Activated CD8-positive, alpha-beta memory T cell treated with anti-CD3 and anti-CD28 coated beads for 24 hours (primary cell): ENCODE results near the gene CHCHD6.

Experiments used
- DNase-seq: peaks from one replicate; pipeline ENCODE4 v3.0.0-alpha.2; 2020

CHCHD6 gene

GRCh38 chr3:126668450-126669401 is 35.3 kb upstream of the CHCHD6 start:
- no peak for DNase-seq

DNA sequence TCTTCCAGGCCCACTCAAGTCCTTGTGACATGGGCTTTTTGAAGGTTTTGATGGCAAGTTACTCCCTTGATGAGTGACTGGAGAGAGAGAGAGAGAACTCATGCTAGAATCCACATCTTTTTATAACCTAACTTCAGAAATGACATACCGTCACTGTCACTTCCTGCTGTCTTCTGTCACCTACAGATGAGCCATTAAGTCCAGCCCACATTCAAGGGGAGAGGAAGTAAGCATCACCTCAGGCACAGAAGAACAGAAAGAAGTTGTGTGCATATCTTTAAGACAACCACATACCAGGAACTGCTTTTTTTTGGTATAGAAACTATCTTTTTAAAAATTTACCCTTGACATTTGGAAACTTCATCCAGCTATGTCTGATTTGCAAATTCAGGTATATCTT is 32.5 kb upstream of the CHCHD6 start:
- no peak for DNase-seq

- DNase-seq: no peak
Measured at GRCh38 chr3:126672340-126672739, 31.7 kb upstream of the CHCHD6 start.

DNA sequence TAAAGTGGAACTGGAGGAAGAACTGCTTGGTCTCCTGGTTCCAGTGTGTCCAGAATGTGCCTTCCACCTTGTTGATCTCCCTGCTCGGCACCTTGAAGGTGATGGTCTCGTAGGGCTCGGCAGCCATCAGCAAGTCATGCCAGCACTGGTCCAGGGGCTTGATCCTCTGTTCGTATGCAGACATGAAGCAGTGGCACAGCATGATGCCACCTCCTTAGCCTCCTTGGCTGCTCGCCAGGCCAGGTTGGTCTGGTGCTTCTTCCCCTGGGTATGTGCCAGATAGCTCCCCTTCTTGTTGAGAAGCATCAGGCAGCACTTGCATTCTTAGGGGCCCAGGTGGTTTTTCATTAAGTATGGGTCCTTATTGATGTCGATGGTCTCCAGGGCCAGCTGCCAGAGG is 31.3 kb upstream of the CHCHD6 start:
- DNase-seq: no peak

DNA sequence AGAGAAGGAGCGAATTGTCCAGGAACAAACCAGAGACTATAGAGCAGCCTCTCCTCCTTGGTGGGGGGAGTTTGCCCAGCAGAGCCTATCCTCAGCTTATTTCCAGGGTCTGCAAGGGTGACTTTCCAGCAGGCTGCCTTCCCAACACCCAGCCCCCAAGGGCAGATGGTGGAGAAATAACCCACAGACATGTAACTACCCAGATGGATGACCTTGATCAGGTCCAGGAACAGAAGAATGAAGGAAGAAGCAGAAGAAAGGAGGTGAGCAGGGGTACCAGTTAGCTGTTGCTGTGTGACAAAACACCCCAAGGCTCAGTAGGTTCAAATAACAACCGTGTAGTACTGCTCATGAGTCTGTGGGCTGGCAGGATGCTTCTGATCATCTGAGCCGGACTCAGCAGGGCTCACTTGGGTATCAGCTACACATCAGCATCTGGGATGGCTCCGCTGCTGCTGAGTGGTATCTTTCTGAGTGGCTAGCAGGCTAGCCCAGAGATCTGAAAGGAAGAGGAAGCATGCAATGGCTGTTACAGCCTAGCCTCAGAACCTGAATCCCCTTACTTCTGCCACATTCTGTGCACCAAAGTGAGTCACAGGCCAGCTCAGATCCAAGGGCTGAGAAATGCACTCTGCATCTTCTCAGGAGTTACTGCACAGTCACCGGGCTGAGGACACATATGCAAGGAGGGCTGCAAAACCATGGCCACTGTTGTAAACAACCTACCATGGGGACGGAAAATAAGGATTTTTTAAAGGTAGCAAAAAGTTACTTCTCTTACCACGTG is 26.9 kb upstream of the CHCHD6 start:
- DNase-seq: no peak

- no peak for DNase-seq
Measured at GRCh38 chr3:126677862-126678503, 26.1 kb upstream of the CHCHD6 start.

- no peak for DNase-seq
Measured at GRCh38 chr3:126678693-126679317, 25.2 kb upstream of the CHCHD6 start.

DNA sequence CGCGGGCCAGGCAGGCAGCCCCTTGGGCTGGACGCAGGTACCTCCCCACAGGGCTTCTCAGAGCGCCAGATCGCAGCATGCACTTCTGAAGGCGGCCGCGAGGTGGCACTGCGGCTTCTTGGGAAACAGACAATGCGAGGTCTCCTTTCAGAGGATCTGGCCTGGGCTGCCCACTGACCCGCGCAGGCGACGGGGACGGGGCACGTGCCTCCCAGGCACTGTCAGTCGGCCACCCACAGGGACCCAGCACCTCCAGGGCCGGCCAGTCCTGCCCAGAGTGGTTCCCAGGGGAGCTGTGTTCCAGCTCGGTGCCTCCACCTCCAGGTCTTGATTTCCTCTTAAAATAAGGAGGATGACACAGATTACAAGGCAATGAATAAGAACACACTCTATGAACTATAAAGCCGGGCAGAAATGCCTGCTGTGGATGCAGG is 24.7 kb upstream of the CHCHD6 start:
- DNase-seq: peak; percentile 95

GRCh38 chr3:126679831-126680666 is 24.0 kb upstream of the CHCHD6 start:
- no peak for DNase-seq

DNA sequence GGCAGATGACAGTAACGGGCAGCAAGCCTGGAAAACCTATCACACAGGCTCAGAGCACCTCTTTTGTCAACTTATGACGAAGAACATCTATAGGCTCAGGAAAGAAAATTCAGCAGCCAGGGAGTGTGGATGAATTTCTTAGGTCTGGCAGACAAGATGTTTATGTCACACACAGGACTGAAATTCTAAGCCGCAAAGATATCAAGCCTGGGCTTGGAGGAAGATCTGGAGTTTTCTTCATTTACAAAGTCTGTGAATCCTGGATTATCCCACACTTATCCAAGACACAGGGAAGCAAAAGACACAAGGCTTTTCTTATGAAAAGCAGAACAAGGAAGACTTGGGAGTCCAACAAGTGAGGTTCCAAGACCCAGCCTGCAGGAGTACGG is 23.4 kb upstream of the CHCHD6 start:
- no peak for DNase-seq

DNA sequence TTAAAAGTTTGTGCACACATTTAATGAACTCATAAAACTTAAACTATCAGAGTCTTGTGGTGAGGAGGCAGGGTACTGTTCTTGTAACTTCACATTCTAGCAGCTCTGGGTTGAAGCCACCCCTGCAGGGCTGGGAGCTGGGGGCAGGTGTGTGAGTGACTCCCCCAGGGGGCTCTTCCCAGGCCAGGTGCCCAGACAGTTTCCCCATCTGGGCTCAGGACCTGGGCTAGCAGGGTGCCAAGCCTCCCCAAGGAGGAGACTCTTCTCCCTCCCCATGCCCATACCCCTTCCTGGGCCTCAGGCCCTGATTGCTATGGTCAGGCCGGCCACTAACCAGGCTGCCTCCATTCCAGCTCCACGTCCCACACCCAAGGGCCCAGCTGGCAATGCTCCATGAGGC is 22.0 kb upstream of the CHCHD6 start:
- no peak for DNase-seq

- DNase-seq: no peak
Measured at GRCh38 chr3:126683069-126683468, 21.0 kb upstream of the CHCHD6 start.

GRCh38 chr3:126684218-126684751 is 19.8 kb upstream of the CHCHD6 start:
- no peak for DNase-seq

DNA sequence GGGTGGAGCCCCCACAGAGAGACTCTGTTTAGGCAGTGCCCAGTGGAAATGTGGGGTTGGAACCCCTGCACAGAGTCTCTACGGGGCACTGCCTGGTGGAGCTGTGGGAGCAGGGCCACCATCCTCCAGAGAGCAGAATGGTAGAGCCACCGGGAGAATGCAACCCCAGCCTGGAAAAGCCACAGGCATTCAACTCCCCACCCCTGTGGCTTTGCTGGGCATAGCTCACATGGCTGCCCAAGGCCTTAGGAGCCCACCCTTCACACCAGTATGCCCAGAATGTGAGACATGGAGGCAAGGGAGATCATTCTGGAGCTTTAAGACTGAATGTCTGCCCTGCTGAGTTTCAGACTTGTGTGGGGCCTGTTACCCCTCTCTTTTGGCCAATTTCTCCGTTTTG is 19.0 kb upstream of the CHCHD6 start:
- no peak for DNase-seq

DNA sequence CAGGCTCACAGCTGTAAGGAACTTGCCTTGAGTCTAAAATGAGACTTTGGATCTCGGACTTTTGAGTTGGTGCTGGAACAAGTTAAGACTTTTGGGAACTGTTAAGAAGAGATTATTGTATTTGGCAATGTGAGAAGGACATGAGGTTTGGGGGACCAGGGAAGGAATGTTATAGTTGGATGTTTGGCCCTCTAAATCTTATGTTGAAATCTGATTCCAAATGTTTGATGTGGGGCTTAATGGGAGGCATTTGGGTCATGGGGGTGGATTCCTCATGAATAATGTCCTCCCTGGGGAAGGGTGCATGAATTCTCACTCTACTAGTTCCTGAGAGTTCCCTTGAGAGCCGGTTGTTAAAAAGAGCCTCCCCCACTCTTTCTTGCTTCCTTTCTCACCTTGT is 18.5 kb upstream of the CHCHD6 start:
- DNase-seq: no peak

DNA sequence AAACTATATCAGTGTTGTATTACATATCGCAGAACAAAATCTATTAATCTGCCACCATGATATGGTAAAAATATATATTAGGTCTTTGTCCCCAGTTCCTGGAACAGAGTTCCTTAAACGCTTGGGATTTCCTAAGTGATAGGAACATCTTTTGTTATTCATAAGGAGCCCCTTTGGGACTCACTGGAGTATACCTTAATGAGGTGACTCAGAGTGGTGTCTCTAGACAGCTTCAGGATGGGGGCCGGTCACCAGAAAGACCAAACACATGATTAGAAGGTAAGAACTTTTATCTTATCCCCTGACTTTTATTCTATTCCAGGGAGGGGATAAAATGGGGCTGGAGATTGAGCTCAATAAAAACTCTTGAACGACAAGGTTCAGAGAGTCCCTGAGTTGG is 12.3 kb upstream of the CHCHD6 start:
- no peak for DNase-seq

DNA sequence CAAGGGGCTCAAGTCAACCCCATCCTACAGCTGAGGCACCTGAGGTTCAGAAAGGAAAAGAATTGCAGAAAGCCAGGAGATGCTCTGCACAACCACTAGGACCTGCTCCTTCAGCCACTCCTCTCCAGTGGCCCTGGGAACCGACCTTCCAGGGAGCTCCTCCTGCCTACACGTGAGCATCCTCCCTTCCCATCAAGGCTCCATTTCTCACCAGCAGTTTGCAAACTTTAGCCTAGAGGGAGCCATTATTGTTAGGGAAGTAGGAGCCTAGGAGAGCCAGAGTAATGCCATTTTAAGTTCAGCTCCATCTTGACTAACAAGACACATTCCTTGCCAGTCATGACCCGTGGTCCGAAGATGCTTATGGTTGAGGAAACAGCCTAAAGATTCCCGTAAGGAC is 11.2 kb upstream of the CHCHD6 start:
- no peak for DNase-seq

DNA sequence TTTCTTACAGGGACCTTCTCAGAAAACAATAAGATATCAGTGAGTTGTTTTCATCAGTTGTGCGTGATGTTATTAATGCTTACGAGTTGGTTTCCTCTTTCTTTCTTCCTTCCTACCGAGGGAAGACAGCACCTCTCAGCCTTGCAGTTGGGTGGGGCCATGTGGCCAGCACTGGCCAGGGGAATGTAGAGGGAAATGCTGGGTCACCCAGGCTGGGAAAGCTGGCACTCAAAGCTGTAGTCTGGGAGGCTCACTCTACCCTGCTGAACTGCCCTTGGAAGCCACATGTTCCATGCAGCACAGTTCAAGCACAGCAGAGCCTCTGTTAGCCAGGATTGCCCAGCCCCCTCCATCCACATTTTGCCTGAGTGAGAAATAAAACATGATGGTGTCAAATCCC is 10.1 kb upstream of the CHCHD6 start:
- no peak for DNase-seq

DNA sequence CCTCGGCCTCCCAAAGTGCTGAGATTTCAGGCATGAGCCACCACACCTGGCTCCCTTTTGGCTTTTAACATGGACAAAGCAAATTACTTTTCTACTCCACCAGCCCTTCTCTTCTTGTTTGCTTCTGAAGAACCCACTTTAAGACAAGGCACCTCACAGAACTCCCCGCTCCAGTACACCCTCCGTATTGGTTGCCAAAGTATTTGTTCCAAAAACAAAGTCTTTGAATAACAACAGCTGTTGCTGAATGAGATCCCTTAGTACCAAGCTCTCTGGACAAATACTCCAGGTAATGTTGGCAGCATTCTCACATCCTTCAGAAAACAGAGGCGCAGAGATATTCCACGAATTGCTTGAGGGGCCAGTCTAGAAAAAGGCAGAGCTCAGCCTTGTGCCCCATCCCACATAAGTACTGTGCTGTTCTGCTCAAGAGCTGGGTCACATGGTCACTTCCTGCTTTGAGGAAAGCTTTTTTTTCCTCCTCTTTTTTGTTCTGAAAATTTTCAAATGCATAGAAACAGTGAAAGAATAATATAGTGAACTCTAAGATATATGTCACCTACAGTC is 7.3 kb upstream of the CHCHD6 start:
- no peak for DNase-seq

- no peak for DNase-seq
Measured at GRCh38 chr3:126699011-126699410, 5.0 kb upstream of the CHCHD6 start.

DNA sequence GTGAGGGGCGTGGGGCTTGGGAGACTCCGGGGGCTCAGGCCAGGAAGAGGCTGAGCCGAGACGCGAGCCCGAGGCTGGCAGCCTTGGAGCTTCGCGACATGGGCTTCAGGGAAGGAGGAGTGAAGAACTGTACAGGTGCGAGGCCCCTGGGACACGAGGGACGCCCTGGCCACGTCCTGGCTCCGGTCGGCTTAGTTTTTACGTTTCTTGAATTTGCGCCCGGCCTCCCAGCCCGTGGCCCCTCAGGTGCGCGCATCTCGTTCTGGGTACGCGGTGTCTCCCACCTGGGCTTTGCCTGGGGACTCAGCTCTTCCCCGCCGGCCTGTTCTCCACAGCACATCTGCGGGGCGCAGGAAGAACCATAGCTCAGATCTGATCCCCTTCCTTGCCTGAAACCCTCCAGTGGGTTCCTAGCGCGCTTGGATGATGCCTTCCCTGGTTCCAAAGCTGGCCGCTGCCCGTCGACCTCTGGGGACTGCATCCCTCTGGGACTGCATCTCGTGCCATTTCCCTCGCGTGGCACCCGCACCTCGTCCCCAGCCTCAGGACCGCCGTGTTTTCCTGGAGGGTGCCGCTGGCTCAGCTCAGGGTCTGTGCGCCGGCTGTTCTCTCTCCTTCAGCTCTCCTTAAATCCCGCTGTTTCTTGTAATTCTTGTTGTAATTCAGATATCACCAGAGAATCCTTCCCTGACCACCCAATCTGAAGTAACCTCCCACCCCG is 614 bp downstream of the CHCHD6 start:
- DNase-seq: peak; percentile 60
